GM19395 (cell line): ENCODE measurements around the gene OR2S2.

ENCODE experiments used
- ATAC-seq: cut with Tn5 transposase; IDR thresholded peaks from one replicate; pipeline ENCODE4 v1.9.1; 2021; ENCODE audit warnings: mild to moderate bottlenecking, moderate library complexity; ENCODE audit not compliant: unreplicated experiment

The OR2S2 gene

GRCh38 chr9:35909687-35910612, 48.0 kb downstream of the OR2S2 start:
- no peak for ATAC-seq

DNA sequence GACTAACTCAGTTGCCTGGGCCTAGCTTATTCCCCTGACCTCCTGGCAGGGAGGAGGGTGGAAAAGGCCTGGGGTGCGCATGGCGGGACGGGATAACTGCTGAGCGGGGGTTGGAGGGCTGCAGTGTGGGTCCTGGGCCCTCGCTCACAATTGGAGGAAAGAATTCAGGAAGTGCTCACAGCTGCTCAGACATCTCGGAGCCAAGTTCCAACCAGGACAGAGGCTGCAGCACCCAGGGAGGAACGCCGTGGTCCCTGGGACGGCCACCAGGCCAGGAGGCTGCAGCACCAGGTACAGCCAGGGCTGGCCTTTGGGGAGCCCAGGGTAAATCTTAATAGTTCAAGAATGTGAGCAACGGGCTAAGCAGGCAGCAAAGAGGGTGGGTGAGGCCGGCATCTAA, 48.7 kb downstream of the OR2S2 start, which contains the start of gene SPAAR:
TSS of gene SPAAR (plus strand) at position 217 of the 400 bp plus-strand sequence. CDS start 974 bp downstream, outside the sequence.
- ATAC-seq: no peak

DNA sequence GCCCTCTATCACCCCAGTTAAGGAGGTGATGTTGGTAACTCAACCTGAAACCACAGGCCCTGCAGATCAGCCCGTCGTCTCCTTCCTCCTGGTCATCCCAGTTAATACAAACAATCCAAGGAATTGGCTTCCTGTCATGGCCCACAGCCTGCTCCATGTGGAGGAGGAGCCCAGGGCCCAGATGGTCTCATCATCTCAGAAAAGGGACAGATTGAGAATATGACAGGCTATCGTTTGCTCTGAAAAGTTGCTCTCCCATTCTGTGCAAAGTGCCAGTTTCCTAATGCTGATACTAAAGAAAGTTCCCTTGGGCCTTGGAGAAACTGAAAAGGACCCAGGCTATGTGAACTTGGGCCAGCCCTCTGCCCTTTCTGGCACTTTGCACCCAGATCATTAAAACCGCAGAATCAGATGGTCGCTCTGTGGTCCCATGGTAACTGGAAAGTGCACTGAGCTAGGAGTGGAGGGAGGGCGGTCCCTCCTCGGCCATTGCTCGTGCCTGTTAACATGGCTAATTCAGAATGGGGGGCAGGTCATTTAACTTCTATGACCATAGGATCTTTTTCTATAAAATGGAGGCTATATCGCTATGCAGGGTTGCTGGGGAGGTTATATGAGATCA, 49.3 kb downstream of the OR2S2 start:
- no peak for ATAC-seq

DNA sequence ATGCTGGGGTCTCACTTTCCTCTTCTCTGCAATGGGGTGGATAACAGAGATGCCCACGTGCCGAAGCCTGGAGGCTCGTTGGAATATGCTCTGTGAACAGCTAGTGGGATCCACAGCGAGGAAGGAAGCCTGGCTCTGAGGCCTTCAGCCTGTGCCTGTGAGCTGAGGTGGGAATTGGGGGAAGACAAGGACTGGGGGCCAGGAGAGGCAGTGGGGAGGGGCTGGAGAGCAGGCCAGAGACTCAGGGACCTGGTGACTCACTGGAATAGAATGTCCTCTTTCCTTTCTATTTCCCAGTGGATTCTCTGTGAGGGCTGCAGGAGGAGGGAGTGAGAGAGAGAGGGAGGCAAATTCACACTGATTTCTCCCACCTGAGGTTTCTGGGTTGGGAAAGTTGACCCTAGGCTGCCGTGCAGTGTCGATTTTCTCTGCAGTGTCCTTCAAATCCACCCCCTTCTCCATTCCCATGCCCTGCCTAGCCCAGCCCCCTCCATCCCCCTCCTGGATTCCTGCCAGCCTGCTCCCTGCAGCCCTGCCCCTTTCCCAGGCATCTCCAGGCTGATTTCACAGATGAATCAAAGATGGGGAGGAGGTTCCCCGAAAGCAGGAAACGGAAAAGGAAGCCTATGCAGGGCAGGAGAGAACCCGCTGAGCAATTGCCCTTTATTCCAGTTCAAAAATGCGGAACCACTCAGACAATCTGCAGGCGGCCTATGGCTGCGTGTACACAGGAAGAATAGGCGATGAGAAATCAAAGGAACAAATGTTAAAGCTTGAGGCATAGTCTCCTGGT, 50.0 kb downstream of the OR2S2 start:
- no peak for ATAC-seq
